ENCODE results near the gene SPTBN4. TPM values are rescaled to one million over a fixed set of nuclear protein-coding genes. Genes with fewer than 3 reads are reported as not detected.

SPTBN4 gene
- polyA plus RNA-seq, 1 donor from 2014 or later, result 12.7 TPM

- H4K20me1 ChIP-seq (ENCODE audit: insufficient read depth), result no peaks in the 10 kb centered on the region
- H3K36me3 ChIP-seq (ENCODE audit: insufficient read depth, low read length), result no peaks in the 10 kb centered on the region
- no peak overlapping the region for H3K4me3 ChIP-seq (ENCODE audit: low read length)
- no peak overlapping the region for H3K4me2 ChIP-seq (ENCODE audit: low read length)
- TF ChIP-seq POLR2AphosphoS5 (IDR thresholded peaks at IDR 0.05) (no peak), MXI1 (conservative IDR thresholded peaks at IDR 0.05; ENCODE audit: poor library complexity, severe bottlenecking) (no peak), REST (IDR thresholded peaks at IDR 0.05; ENCODE audit: borderline replicate concordance) (no peak), TAF1 (IDR thresholded peaks at IDR 0.05; ENCODE audit: low read depth) (no peak), EZH2 (IDR thresholded peaks at IDR 0.05; ENCODE audit: borderline replicate concordance, insufficient read depth, low read length, poor library complexity, severe bottlenecking) (no peak), EP300 (conservative IDR thresholded peaks at IDR 0.05; ENCODE audit: poor library complexity, severe bottlenecking) (no peak), RAD21 (conservative IDR thresholded peaks at IDR 0.05) (no peak), CTCF (IDR thresholded peaks at IDR 0.05; ENCODE audit: poor library complexity, severe bottlenecking) (no peak), SMC3 (conservative IDR thresholded peaks at IDR 0.05; ENCODE audit: poor library complexity) (no peak)
- H3K9ac ChIP-seq (ENCODE audit: low read length), result no peak overlapping the region
- no peaks in the 10 kb centered on the region for H3K9me2 ChIP-seq (ENCODE audit: insufficient read depth, low read length)
- H3K27me3 ChIP-seq (ENCODE audit: insufficient read depth, low read depth, low read length), result peaks cover 23% of the 10 kb centered on the region
- H2AFZ ChIP-seq (ENCODE audit: low read depth, low read length), result no peak overlapping the region
- H3K27ac ChIP-seq (ENCODE audit: low read length), result no peak overlapping the region
- H3K79me2 ChIP-seq (replicated peaks; ENCODE audit: insufficient read depth, low read length), result no peaks in the 10 kb centered on the region
- no peaks in the 10 kb centered on the region for H3F3A ChIP-seq (ENCODE audit: insufficient read depth, low read length, poor library complexity, severe bottlenecking)
- H3K9me3 ChIP-seq (ENCODE audit: low read length), result no peaks in the 10 kb centered on the region
These were observed 2.2 kb downstream of the SPTBN4 start for GRCh38 chr19:40469011-40469410.

GRCh38 chr19:40471111-40471510, 4.3 kb downstream of the SPTBN4 start:
- Histone ChIP-seq H3K27me3 (ENCODE audit: insufficient read depth, low read depth, low read length) (peaks cover 23% of the 10 kb centered on the region), H3F3A (ENCODE audit: insufficient read depth, low read length, poor library complexity, severe bottlenecking) (no peaks in the 10 kb centered on the region), H3K9me3 (ENCODE audit: low read length) (no peaks in the 10 kb centered on the region), H3K9me2 (ENCODE audit: insufficient read depth, low read length) (no peaks in the 10 kb centered on the region), H3K79me2 (replicated peaks; ENCODE audit: insufficient read depth, low read length) (no peaks in the 10 kb centered on the region), H2AFZ (ENCODE audit: low read depth, low read length) (no peak overlapping the region), H3K4me3 (ENCODE audit: low read length) (no peak overlapping the region), H3K4me2 (ENCODE audit: low read length) (no peak overlapping the region), H3K27ac (ENCODE audit: low read length) (no peak overlapping the region), H4K20me1 (ENCODE audit: insufficient read depth) (no peaks in the 10 kb centered on the region), H3K9ac (ENCODE audit: low read length) (no peak overlapping the region), H3K36me3 (ENCODE audit: insufficient read depth, low read length) (no peaks in the 10 kb centered on the region)
- TF ChIP-seq POLR2AphosphoS5 (IDR thresholded peaks at IDR 0.05), result no peak
- TF ChIP-seq EP300 (conservative IDR thresholded peaks at IDR 0.05; ENCODE audit: poor library complexity, severe bottlenecking), result no peak
- no peak for TF ChIP-seq RAD21 (conservative IDR thresholded peaks at IDR 0.05)
- no peak for TF ChIP-seq SMC3 (conservative IDR thresholded peaks at IDR 0.05; ENCODE audit: poor library complexity)
- no peak for TF ChIP-seq TAF1 (IDR thresholded peaks at IDR 0.05; ENCODE audit: low read depth)
- no peak for TF ChIP-seq REST (IDR thresholded peaks at IDR 0.05; ENCODE audit: borderline replicate concordance)

All from neural cell (in vitro differentiated cells).